ENCODE results near the gene PPP4R1. TPM values are rescaled to one million over a fixed set of nuclear protein-coding genes. Genes with fewer than 3 reads are reported as not detected.

The PPP4R1 gene
- total and polyA plus RNA-seq, 2 of the 4 experiments (the other 2 are of a cell fraction): 80.6 to 123 TPM

GRCh38 chr18:9521770-9522169 lies 92.6 kb downstream of the PPP4R1 start:
- Histone ChIP-seq H4K91ac (ENCODE audit: insufficient read depth, low read depth, low read length) (no peak overlapping the region), H2BK15ac (ENCODE audit: low read depth, low read length) (no peak overlapping the region), H4K8ac (ENCODE audit: low read depth in 2 of 2, low read length in 2 of 2) (no peak overlapping the region), H3K4ac (ENCODE audit: low read depth, low read length) (no peak overlapping the region), H2BK5ac (ENCODE audit: low read depth, low read length, poor library complexity, severe bottlenecking) (no peak overlapping the region), H3K27me3 (ENCODE audit: control insufficient read depth, insufficient read depth, low read length) (no peaks in the 10 kb centered on the region), H2AK9ac (replicated peaks; ENCODE audit: low read depth, low read length, poor library complexity) (no peak overlapping the region), H3K36me3 (ENCODE audit: control insufficient read depth, insufficient read depth, low read length) (peaks cover 14% of the 10 kb centered on the region), H4K5ac (ENCODE audit: low read depth, low read length) (no peak overlapping the region), H2BK20ac (ENCODE audit: low read depth, low read length) (no peak overlapping the region), H3K27ac (ENCODE audit: insufficient read depth, low read length) (no peak overlapping the region), H3K9ac (ENCODE audit: low read depth, low read length) (no peak overlapping the region), H2BK120ac (ENCODE audit: low read depth, low read length) (no peak overlapping the region), H3K14ac (replicated peaks; ENCODE audit: low read depth, low read length) (no peak overlapping the region), H3K79me1 (ENCODE audit: low read depth in 1 of 2, low read length in 2 of 2) (peaks cover 32 to 56% of the 10 kb centered on the region in 2 experiments), H3K4me2 (ENCODE audit: low read depth, low read length) (no peak overlapping the region), H3K9me3 (ENCODE audit: control insufficient read depth, insufficient read depth, low read length) (no peaks in the 10 kb centered on the region), H3K9me1 (ENCODE audit: insufficient read depth, low read length) (0 out of 2 replicates have a peak, but pooled peaks cover 3% of the 10 kb centered on the region), H3K18ac (ENCODE audit: low read depth, low read length) (no peak overlapping the region), H2AFZ (replicated peaks; ENCODE audit: low read length, poor library complexity) (no peak overlapping the region), H3K4me1 (ENCODE audit: control insufficient read depth, insufficient read depth, low read length) (peaks cover 4% of the 10 kb centered on the region; the same call in 1 of the 2 replicates), H3K23ac (ENCODE audit: low read depth, low read length) (no peak overlapping the region), H2AK5ac (ENCODE audit: low read depth, low read length) (no peak overlapping the region), H3K56ac (ENCODE audit: extremely low read depth, insufficient read depth, low read length) (no peak overlapping the region), H4K20me1 (ENCODE audit: insufficient read depth, low read length) (no peaks in the 10 kb centered on the region), H3K4me3 (ENCODE audit: insufficient read depth, low read depth, low read length) (no peak overlapping the region)
- WGBS, 2 experiments (ENCODE audit: extremely low coverage in 2 of 2, insufficient read length in 1 of 2): 96% methylated on average over 3 of the region's 7 CpGs; no CpG with 5 or more reads in 1 of the 2 experiments
- no TSS peak for BruUV-seq (replicated peaks)
- intact Hi-C loops (cut with micrococcal nuclease) (no loop called here), dilution Hi-C loops (cut with HindIII; ENCODE audit: low sequenced_read_pairs, unreplicated experiment) (no loop called here), in situ Hi-C loops (cut with MboI; ENCODE audit: low sequenced_read_pairs) (no loop called here)
- CTCF ChIA-PET: no interaction called here
- ATAC-seq (ENCODE audit: low read depth) (no peak), DNase-seq (no peak)
- no peak for TF ChIP-seq USF2 (IDR thresholded peaks at IDR 0.05; ENCODE audit: low read depth, low read length)
- TF ChIP-seq ELK1 (IDR thresholded peaks at IDR 0.05; ENCODE audit: borderline replicate concordance, low read depth, low read length): no peak
- no peak for TF ChIP-seq BHLHE40 (IDR thresholded peaks at IDR 0.05; ENCODE audit: low read depth, low read length)
- no peak for TF ChIP-seq CEBPB (IDR thresholded peaks at IDR 0.05; ENCODE audit: low read depth, low read length)
- no peak for TF ChIP-seq MAZ (IDR thresholded peaks at IDR 0.05; ENCODE audit: borderline replicate concordance, low read depth, low read length)
- POLR2A ChIA-PET (ENCODE audit: unreplicated experiment): no interaction called here
